SK-N-SH treated with all-trans-retinoic acid at 6 μM for 48 hours (cell line): ENCODE results near the gene EDC3.
"Not testable (repeated sequence)": the region's sequence is repeated elsewhere in the genome, so short reads cannot be mapped to it uniquely, and the experiment has no call there.

Source experiments
- ATAC-seq: fragments of 200-7000 bp; cut with Tn5 transposase; 3 replicates; pipeline ENCODE4 v1.9.1; 2020; ENCODE audit warnings: mild to moderate bottlenecking, moderate library complexity
- ARNTL ChIP-seq: fragments of 450-650 bp; formaldehyde crosslinking; IDR thresholded peaks from 2 replicates; pipeline ENCODE4 v1.5.0; 2020; ENCODE audit warnings: low read depth, mild to moderate bottlenecking, moderate library complexity, borderline replicate concordance
- BACH2 ChIP-seq: fragments of 250-450 bp; sonication (Bioruptor Pico); IDR thresholded peaks from 2 replicates; pipeline ENCODE4 v1.9.0; 2021; ENCODE audit warnings: mild to moderate bottlenecking, borderline replicate concordance
- CREB5 ChIP-seq: fragments of 250-450 bp; sonication (Bioruptor Pico); IDR thresholded peaks from 2 replicates; pipeline ENCODE4 v1.5.1; 2020; ENCODE audit warnings: low read depth, mild to moderate bottlenecking, moderate library complexity
- CSDC2 ChIP-seq: fragments of 250-450 bp; sonication (Bioruptor Pico); IDR thresholded peaks from 2 replicates; pipeline ENCODE4 v1.5.0; 2020; ENCODE audit warnings: mild to moderate bottlenecking, moderate library complexity
- CSRNP3 ChIP-seq: fragments of 250-450 bp; sonication (Bioruptor Pico); IDR thresholded peaks from 2 replicates; pipeline ENCODE4 v1.5.1; 2021; ENCODE audit warnings: mild to moderate bottlenecking, moderate library complexity
- ESRRG ChIP-seq: fragments of 250-450 bp; sonication (Bioruptor Pico); IDR thresholded peaks from 2 replicates; pipeline ENCODE4 v1.6.1; 2021; ENCODE audit warnings: mild to moderate bottlenecking
- GLIS3 ChIP-seq: fragments of 250-450 bp; sonication (Bioruptor Pico); IDR thresholded peaks from 2 replicates; pipeline ENCODE4 v1.5.0; 2020; ENCODE audit warnings: mild to moderate bottlenecking, moderate library complexity
- ISL1 ChIP-seq: fragments of 250-450 bp; sonication (Bioruptor Pico); IDR thresholded peaks from 2 replicates; pipeline ENCODE4 v2.1.2; 2022; ENCODE audit warnings: mild to moderate bottlenecking, moderate library complexity
- OSR1 ChIP-seq: fragments of 250-450 bp; sonication (Bioruptor Pico); IDR thresholded peaks from 2 replicates; pipeline ENCODE4 v1.8.0; 2022; ENCODE audit warnings: moderate library complexity, mild to moderate bottlenecking, inconsistent platforms
- POU6F1 ChIP-seq: fragments of 250-450 bp; sonication (Bioruptor Pico); IDR thresholded peaks from 2 replicates; pipeline ENCODE4 v1.8.0; 2021; ENCODE audit warnings: low read depth, mild to moderate bottlenecking, moderate library complexity, borderline replicate concordance
- PPARA ChIP-seq: fragments of 250-450 bp; sonication (Bioruptor Pico); IDR thresholded peaks from 2 replicates; pipeline ENCODE4 v1.5.0; 2020; ENCODE audit warnings: mild to moderate bottlenecking, borderline replicate concordance
- RARB ChIP-seq: fragments of 250-450 bp; sonication (Bioruptor Pico); IDR thresholded peaks from 2 replicates; pipeline ENCODE4 v1.8.0; 2021; ENCODE audit warnings: mild to moderate bottlenecking, moderate library complexity
- SNAI2 ChIP-seq: fragments of 250-450 bp; sonication (Bioruptor Pico); IDR thresholded peaks from 2 replicates; pipeline ENCODE4 v1.5.0; 2020; ENCODE audit warnings: mild to moderate bottlenecking, moderate library complexity
- TCF4 ChIP-seq: fragments of 250-450 bp; sonication (Bioruptor Pico); IDR thresholded peaks from 2 replicates; pipeline ENCODE4 v1.8.0; 2021; ENCODE audit warnings: mild to moderate bottlenecking, moderate library complexity, borderline replicate concordance
- TOX ChIP-seq: fragments of 250-450 bp; sonication (Bioruptor Pico); IDR thresholded peaks from 2 replicates; pipeline ENCODE4 v1.8.0; 2021; ENCODE audit warnings: mild to moderate bottlenecking, moderate library complexity, borderline replicate concordance
- TSHZ2 ChIP-seq: fragments of 250-450 bp; sonication (Bioruptor Pico); IDR thresholded peaks from 2 replicates; pipeline ENCODE4 v1.5.0; 2020; ENCODE audit warnings: mild to moderate bottlenecking, moderate library complexity
- ZC3H10 ChIP-seq: fragments of 250-450 bp; sonication (Bioruptor Pico); IDR thresholded peaks from 2 replicates; pipeline ENCODE4 v1.5.1; 2021; ENCODE audit warnings: mild to moderate bottlenecking, moderate library complexity
- ZFP3 ChIP-seq: fragments of 250-450 bp; sonication (Bioruptor Pico); IDR thresholded peaks from 2 replicates; pipeline ENCODE4 v1.5.0; 2020; ENCODE audit warnings: mild to moderate bottlenecking, moderate library complexity
- ZFP30 ChIP-seq: fragments of 450-650 bp; formaldehyde crosslinking; IDR thresholded peaks from 2 replicates; pipeline ENCODE4 v1.5.0; 2022; ENCODE audit warnings: mild to moderate bottlenecking, moderate library complexity
- ZNF565 ChIP-seq: fragments of 450-650 bp; formaldehyde crosslinking; conservative IDR thresholded peaks from 2 replicates; pipeline ENCODE4 v1.5.0; 2020; ENCODE audit warnings: low read depth, mild to moderate bottlenecking, moderate library complexity
- ZNF8 ChIP-seq: fragments of 450-650 bp; formaldehyde crosslinking; IDR thresholded peaks from 2 replicates; pipeline ENCODE4 v1.5.0; 2020; ENCODE audit warnings: mild to moderate bottlenecking, moderate library complexity

Gene EDC3

GRCh38 chr15:74631408-74631807, 64.4 kb downstream of the EDC3 start:
- TF ChIP-seq RARB (no peak), ZNF8 (no peak), ZFP30 (CRISPR knock-in tag) (no peak)
- no peak for ATAC-seq

GRCh38 chr15:74631087-74631385, 64.8 kb downstream of the EDC3 start:
- TF ChIP-seq ZFP3 (no peak), TSHZ2 (no peak), RARB (no peak), CSRNP3 (CRISPR knock-in tag) (no peak), ZC3H10 (CRISPR knock-in tag) (no peak)
- no peak; the same call in 2 of the 3 replicates for ATAC-seq

- TF ChIP-seq TSHZ2, result no peak
- TF ChIP-seq CSDC2 (CRISPR knock-in tag), result no peak
- no peak for TF ChIP-seq PPARA
- TF ChIP-seq ZNF565 (CRISPR knock-in tag), result no peak
- TF ChIP-seq ISL1 (CRISPR knock-in tag), result no peak
- no peak for TF ChIP-seq ARNTL (CRISPR knock-in tag)
- TF ChIP-seq BACH2 (CRISPR knock-in tag), result no peak
- no peak for TF ChIP-seq ZC3H10 (CRISPR knock-in tag)
- no peak for TF ChIP-seq TCF4
- TF ChIP-seq CREB5 (CRISPR knock-in tag), result no peak
- TF ChIP-seq SNAI2, result no peak
- TF ChIP-seq OSR1 (CRISPR knock-in tag), result no peak
- no peak for TF ChIP-seq CSRNP3 (CRISPR knock-in tag)
- no peak for TF ChIP-seq GLIS3 (CRISPR knock-in tag)
- TF ChIP-seq ZFP30 (CRISPR knock-in tag), result no peak
- no peak for TF ChIP-seq TOX (CRISPR knock-in tag)
- TF ChIP-seq ZFP3, result no peak
- TF ChIP-seq ESRRG (CRISPR knock-in tag), result no peak
- no peak for TF ChIP-seq POU6F1 (CRISPR knock-in tag)
- no peak for TF ChIP-seq ZNF8
- ATAC-seq, result peak; percentile 18
These were observed 65.3 kb downstream of the EDC3 start for GRCh38 chr15:74630284-74631086.

- not testable (repeated sequence) for ATAC-seq
These were observed 66.1 kb downstream of the EDC3 start for GRCh38 chr15:74629696-74630095.
